Activated CD4-positive, alpha-beta T cell treated with anti-CD3 and anti-CD28 coated beads, Interleukin-2, amount 50 U/mL, for 24 hours (primary cell): Measurements from ENCODE around the gene CPNE4.
A peak's percentile ranks its signal among the peaks of the same experiment; 100 is the strongest.
"Not testable (repeated sequence)": the region's sequence is repeated elsewhere in the genome, so short reads cannot be mapped to it uniquely, and the experiment has no call there.

Source experiments
- DNase-seq, 2 donors: peaks; one replicate each; pipeline ENCODE4 v3.0.0-alpha.2; 2020; ENCODE audit warnings: low read depth in 1 of 2, low spot score in 1 of 2

Gene CPNE4

GRCh38 chr3:132034486-132035464, at the start of gene CPNE4:
CPNE4 (minus strand) TSS chr3:132035014.
- DNase-seq = peak; percentile 24 to 52

DNA sequence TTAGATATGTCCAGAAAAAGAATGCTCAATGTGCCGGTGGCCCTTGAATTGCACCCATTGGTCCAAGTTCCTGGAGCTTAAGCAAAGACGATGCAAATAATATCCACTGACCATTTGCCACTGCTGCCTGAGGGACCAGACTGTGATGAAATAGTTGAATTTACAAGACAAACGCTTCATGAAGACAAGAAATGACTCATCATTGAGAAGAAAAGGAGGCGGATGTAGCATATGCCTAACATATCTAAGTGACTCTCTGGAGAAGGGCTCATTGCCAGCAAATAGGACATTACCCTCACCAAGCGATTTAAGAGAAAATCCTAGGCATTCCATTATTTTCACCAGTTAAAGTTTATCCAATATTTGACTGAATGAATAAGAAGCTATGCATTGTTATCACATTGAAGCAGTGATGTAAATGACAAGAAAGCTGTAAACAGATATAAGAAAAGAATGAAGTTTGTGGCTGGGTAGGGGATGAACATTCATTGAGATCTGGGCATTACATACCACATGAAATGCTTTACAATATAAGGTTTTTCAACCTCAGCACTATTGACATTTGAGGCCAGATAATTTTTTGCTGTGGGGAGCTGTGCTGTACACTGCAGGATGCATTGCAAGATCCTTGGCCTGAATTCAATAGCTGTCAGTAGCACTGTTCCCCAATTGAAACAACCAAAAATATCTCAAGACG, 48.9 kb upstream of the CPNE4 start:
- no peak for DNase-seq

DNA sequence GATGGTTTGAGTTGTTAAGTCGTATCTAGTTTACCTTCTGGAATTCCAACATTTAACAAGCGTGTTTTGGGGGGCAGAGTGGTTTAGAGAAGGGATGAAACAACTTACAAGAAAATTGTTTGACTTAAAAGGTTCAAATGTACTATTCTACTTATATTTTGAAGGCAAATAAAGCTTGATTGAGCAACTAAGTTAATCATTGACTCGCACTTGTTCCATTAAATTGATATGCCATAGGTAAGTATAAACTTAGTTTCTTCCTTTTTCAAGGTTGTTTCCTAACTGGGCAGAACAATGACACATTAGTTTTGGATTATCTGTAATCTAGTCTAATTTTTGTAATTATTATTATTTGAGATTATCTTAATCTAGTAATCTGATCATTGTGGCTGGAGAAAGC, 48.3 kb upstream of the CPNE4 start:
- DNase-seq = no peak

GRCh38 chr3:132079147-132079546, 44.3 kb upstream of the CPNE4 start:
- DNase-seq = no peak

DNA sequence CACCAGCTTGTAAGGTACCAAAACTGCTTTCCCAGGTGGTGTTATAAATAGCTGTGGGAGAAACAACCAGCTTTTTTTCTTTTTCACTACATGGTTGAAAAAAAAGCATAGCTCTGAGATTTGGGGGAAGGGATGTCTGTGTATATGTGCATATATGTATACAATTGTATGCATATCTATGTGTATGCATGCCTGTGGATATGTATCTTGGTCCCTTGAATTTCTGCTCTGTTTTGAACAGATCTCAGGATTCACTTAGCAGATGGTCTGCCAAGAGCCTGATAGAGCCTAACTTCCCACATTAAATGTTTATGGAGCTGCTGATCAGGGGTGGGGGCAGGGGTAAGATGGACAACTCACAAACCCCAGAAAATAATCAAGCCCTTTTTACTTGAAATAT, 39.0 kb upstream of the CPNE4 start:
- DNase-seq = no peak

DNA sequence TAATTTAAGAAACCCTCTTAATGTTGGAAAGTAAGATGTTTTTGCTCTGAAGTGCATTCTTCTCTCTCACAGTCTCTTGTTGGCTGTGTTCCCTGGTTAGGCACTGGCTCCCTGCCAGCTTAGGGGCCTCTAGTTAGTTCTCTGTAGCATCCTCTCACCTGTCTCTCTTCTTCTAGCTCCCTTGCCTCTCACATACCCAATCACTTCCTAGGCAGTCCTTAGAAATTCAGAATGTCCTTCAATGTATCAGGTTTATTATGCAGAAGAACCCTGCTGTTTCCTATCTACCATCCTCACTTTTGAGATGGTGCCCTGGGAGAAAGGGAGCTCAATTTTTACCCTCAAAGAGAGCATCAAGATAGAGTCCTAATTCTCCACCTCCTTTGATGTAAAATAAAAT, 36.2 kb upstream of the CPNE4 start:
- DNase-seq = no peak

- no peak for DNase-seq
These were observed 29.3 kb upstream of the CPNE4 start for GRCh38 chr3:132064114-132064513.

DNA sequence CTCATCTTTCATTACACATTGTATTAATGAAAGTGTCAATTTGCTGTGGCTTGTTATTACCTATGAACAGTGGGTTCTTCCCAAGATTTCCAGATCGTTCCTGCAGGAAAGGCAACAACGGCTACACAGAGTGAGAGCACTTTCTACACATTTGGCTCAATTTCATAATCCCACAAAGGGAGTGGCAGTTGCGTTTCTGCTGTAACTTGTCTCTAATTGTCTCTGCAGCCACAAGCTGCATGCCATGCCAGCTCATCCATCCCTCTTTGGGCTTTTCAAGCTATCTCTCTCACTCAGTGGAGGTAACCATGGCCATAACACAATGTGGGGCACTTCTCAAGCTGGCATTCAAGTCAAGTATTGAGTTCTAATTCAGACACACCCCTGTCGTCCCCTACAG, 27.7 kb upstream of the CPNE4 start:
- no peak for DNase-seq

- DNase-seq = no peak
These were observed 21.1 kb upstream of the CPNE4 start for GRCh38 chr3:132055872-132056271.

- no peak for DNase-seq
These were observed 12.4 kb upstream of the CPNE4 start for GRCh38 chr3:132047209-132047608.

GRCh38 chr3:132044874-132045273, 10.1 kb upstream of the CPNE4 start:
- not testable (repeated sequence) for DNase-seq

DNA sequence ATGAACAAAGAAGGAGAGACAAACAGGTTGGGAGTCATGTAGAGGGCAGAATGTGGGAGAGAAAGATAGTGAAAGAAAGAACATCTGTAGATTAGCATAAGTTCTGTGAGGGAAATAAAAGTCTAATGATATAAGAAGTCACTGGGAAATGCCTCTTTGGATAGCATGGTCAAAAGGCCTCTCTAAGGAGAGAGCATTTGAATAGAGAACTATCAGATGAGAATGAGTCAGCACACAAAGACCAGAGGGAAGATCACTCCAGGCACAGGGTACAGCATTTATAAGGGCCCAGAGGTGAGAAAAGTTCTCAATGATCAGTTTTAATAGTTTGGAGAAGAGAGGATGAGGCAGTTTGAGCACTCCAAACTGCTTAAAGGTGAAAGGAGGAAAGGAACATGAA, 7.9 kb upstream of the CPNE4 start:
- no peak for DNase-seq

GRCh38 chr3:132038198-132038825, 3.5 kb upstream of the CPNE4 start:
- no peak for DNase-seq

GRCh38 chr3:132037581-132037980, 2.8 kb upstream of the CPNE4 start:
- no peak for DNase-seq

DNA sequence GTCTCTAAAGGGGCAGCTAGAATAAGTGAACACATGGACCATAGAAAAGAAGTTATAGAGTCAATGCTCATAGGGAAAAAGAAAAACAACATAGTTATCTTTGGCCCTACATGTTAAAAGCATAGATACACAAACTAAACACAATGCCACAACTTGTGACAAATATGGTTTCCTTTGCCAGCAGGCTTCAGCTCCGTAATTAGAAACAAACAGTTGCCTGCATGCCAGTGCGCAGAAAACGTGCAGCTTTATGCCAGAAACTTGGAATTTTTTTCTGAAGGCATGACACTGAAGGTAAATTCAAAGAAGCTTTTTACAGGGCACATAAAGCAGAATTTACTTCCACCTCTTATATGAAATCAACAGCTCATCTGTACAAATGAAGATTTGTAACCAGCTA, 2.2 kb upstream of the CPNE4 start:
- no peak for DNase-seq

GRCh38 chr3:132034097-132034485, 723 bp downstream of the CPNE4 start:
- DNase-seq = no peak

GRCh38 chr3:132033471-132033870, 1.3 kb downstream of the CPNE4 start:
- no peak for DNase-seq

- DNase-seq = no peak
These were observed 1.9 kb downstream of the CPNE4 start for GRCh38 chr3:132032959-132033358.

GRCh38 chr3:132029182-132029902, 5.5 kb downstream of the CPNE4 start:
- peak; percentile 13 to 23 for DNase-seq

DNA sequence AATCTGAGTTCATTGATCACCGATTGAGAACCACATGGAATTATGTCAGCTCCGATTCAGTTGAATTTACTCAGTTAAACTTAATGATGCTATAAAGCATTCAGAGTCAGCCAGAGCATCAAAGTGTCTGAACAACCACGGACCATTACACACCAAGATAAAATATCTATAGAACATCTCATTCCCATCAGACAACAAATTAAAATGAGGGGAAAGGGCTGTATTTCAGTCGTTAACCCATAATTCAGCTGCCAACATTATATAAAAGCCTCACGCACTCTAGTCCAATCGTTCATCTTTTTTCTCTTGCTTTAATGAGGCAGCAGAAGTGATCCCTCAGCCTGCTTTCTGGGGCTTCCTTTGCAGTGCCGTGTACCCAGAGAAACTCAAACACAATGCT, 11.9 kb downstream of the CPNE4 start:
- no peak for DNase-seq

DNA sequence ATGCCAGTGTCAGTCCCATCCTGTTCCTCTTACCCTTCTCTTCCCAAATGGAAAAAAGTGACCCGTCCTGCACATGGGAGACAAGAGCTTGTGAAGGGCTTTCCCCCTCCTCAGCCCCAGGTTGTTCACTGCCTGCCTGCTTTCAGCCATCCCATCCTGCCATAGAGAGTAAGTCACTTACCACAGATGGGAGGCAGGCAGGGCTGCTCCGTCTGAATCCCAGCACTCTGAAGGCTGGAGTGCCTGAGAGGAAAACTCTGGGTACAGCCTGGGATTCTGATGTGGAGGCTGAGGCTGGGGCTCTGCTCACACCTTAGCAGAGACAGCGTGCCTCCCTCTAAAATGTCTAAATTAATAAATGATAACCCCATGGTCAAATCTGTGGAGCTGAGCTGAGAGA, 14.8 kb downstream of the CPNE4 start:
- no peak for DNase-seq
